GM19372 (cell line): ENCODE measurements around the gene SEC24D.

Source experiments
- ATAC-seq: cut with Tn5 transposase; IDR thresholded peaks from one replicate; pipeline ENCODE4 v1.9.1; 2021; ENCODE audit warnings: mild to moderate bottlenecking, low read depth, moderate library complexity; ENCODE audit not compliant: unreplicated experiment

SEC24D gene

GRCh38 chr4:118755438-118756226 lies 80.3 kb downstream of the SEC24D start:
- no peak for ATAC-seq

GRCh38 chr4:118754890-118755289 lies 81.0 kb downstream of the SEC24D start:
- ATAC-seq = no peak

- no peak for ATAC-seq
Measured at GRCh38 chr4:118753685-118754084, 82.2 kb downstream of the SEC24D start.

GRCh38 chr4:118753096-118753495 lies 82.8 kb downstream of the SEC24D start:
- no peak for ATAC-seq

- ATAC-seq = no peak
Measured at GRCh38 chr4:118752551-118752950, 83.4 kb downstream of the SEC24D start.

- no peak for ATAC-seq
Measured at GRCh38 chr4:118751629-118752323, 84.2 kb downstream of the SEC24D start.

GRCh38 chr4:118749347-118749988 lies 86.5 kb downstream of the SEC24D start:
- ATAC-seq = no peak

GRCh38 chr4:118746251-118746919 lies 89.5 kb downstream of the SEC24D start:
- no peak for ATAC-seq

- no peak for ATAC-seq
Measured at GRCh38 chr4:118745357-118745756, 90.6 kb downstream of the SEC24D start.

GRCh38 chr4:118743867-118744266 lies 92.1 kb downstream of the SEC24D start:
- ATAC-seq = no peak

GRCh38 chr4:118742050-118742449 lies 93.9 kb downstream of the SEC24D start:
- ATAC-seq = no peak

- ATAC-seq = no peak
Measured at GRCh38 chr4:118741301-118741855, 94.5 kb downstream of the SEC24D start.

GRCh38 chr4:118740869-118741268 lies 95.1 kb downstream of the SEC24D start:
- ATAC-seq = no peak

- no peak for ATAC-seq
Measured at GRCh38 chr4:118739022-118739713, 96.8 kb downstream of the SEC24D start.

- ATAC-seq = no peak
Measured at GRCh38 chr4:118738090-118738489, 97.8 kb downstream of the SEC24D start.

GRCh38 chr4:118736900-118737299 lies 99.0 kb downstream of the SEC24D start:
- no peak for ATAC-seq

GRCh38 chr4:118734491-118735205 lies 101.3 kb downstream of the SEC24D start:
- ATAC-seq = no peak

- no peak for ATAC-seq
Measured at GRCh38 chr4:118732591-118733330, 103.2 kb downstream of the SEC24D start.

- no peak for ATAC-seq
Measured at GRCh38 chr4:118730683-118731082, 105.2 kb downstream of the SEC24D start.
